Anterior cingulate cortex (tissue), 58 donors: ENCODE results near the gene DCP1A.
A peak's percentile ranks its signal among the peaks of the same experiment; 100 is the strongest.

Source experiments
- DNase-seq, 58 donors: peaks; one replicate each; lab custom pipeline; 2025; lab: John Stamatoyannopoulos, UW

Gene DCP1A

DNA sequence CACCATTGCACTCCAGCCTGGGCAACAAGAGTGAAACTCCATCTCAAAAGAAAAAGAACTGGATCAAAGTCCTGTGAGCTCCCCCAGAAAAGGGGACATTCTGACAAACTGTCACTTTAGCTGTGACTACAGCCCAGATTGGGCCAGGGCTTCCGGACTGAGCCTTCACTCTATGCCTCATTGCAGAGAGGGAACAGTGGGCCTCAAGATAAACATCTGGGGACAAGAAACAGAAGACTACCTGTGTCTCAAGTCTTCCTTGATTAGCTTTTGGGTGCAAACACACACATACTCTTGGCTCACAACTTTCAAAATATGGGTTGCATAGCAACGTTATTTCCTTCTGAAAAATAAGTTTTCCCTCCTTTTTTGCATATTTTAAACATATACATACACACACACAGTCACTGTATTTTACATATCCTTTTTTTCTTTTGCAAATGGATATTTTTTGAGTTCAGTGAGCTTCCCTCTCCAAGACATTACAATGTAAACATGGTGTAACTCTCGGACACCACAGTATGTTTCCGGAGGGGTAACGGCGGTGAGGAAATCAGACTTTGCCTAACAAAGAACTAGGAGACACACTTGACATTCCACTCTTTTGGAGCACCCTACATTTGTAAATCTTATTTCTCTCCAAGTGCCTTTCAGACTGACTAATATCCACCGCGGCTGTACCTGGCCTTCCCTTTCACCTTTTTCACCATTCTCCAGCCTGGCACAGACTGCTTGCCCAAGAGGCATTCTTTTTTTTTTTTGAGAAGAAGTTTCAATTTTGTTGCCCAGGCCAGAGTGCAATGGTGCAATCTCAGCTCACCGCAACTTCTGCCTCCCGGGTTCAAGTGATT, 95.0 kb downstream of the DCP1A start:
- no peak for DNase-seq

DNA sequence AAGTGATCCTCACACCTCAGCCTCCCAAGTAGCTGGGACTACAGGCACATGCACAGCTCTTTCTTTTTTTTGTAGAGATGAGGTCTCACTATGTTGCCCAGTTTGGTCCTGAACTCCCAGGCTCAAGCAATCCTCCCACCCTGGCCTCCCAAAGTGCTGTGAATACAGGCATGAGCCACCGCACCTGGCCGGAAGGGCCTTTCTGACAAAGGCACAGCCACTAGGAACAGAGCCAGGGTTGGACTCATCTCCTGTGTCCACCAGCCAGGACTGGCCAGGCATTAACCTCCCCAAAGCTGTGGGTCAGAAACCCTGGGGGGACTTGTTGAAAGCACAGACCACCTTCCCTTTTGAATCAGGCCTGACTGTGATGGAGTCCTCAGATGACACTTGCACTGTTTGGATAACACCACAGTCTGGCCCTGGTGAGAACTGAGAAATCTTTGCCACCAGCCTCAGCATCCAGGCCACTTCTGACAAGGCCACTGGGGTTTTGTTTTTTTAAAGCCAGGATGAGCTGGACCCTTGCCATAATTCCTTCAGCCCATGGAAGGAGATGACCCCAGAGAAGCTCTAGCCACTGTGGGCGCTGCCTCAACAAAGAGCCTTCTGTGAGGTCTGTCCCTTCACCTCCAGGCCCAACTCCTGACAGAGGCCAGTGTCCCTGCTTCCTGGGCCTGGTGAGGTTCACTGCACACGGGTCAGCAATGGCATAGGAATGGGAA, 96.3 kb downstream of the DCP1A start:
- DNase-seq = peak in 2 of 58 donors; percentile 13 to 40

DNA sequence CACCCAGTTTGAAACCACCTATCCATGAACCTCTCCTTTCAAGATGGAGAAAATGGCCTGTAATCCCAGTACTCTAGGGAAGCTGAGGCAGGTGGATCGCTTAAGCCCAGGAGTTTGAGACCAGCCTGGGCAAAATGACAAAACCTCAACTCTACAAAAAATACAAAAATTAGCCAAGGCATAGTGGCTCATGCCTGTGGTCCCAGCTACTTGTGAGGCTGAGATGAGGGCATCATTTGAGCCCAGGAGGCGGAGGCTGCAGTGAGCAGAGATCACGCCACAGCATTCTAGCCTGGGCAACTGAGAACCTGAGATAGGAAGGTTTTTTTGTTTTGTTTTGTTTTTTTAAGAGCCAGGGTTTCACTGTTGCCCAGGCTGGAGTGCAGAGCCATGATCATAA, 96.9 kb downstream of the DCP1A start:
- no peak for DNase-seq

DNA sequence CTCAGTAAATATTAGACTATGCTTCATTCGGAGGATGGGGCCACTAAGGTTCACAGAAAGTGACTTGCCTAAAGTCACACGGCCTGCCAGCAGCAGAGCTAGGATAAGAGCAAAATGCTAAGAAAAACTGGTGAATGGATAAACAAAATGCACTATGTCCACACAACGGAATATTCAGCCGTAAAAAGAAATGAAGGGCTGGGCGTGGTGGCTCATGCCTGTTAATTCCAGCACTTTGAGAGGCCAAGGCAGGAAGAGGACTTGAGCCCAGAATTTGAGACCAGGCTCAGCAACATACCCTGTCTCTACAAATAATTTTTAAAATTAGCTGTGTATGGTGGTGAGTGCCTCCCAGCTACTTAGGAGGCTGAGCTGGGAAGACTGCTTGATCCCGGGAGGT, 99.2 kb downstream of the DCP1A start:
- DNase-seq = no peak

DNA sequence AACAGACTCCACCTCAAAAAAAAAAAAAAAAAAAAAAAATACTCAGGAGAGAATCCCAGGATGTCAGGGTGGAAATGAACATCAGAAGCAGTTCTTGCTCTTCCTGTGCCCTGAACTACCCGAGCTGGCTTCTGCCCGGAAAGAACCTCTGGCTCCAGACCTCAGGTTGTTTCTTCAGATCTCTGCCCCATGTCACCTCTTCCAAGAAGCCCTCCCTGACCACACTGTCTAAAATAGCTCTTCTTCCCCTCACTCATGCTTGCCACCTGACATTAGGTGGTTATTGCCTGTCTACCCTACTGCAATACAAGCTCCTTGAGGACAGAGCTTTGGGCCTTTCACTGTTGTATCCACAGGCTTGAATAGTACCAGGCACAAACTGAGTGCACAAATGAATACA, 99.7 kb downstream of the DCP1A start:
- DNase-seq = no peak

DNA sequence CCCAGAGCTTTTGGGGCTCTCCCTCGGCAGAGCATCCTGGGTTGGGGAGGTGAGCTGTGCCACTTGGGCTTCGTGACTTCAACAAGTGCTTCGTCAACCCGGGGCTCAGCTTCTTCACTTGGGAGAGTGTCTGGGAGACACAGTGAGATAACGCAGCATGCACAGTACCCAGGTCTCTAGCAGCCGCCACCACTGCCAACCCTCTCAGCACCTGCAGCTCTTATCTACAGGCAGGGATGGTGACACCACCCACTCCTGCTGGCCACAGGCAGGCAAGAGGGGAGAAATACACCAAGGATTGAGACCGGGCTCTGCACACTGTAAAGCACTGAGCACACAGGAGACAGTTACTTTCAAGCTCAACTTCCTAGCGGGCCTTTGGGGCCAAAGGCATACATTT, 103.1 kb downstream of the DCP1A start:
- DNase-seq = no peak

DNA sequence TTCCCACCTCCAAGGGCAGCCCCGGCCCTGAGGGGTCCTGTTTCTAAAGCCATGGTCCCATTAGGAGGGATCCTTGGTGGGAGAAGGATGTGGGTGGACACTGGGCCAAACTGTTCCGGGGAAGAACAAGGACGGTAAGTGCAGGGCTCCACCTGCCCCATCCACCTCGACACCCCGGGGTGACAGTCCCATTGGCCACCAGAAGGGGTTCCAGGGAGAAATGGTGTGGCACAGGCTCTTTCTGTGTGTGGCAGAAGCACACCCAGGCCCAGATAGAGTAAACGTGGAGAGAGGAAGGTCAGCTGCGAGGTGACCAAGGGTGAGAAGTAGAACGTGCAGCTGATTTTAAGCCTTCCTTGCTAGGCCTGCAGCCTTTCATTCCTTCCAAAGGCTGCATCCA, 103.6 kb downstream of the DCP1A start:
- DNase-seq = no peak

DNA sequence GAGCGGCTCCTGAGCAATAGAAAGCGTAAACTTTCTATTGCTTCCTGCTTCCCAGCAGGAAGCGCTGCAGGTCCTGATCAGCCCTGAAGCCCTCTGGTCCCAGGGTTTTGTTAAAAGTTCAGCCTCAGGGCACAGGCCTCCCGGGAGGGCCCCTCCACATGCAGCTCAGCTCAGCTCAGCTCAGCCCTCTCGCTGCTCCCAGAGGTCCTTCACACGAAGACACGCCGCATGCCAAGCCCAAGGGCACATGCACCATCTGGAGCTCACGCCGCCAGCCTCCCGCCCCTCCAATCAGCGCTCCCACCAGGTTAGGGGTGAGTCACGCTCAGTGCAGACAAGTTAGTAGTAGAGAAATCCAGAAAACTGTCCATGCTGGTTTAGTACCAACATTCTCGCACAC, 104.2 kb downstream of the DCP1A start:
- no peak for DNase-seq

DNA sequence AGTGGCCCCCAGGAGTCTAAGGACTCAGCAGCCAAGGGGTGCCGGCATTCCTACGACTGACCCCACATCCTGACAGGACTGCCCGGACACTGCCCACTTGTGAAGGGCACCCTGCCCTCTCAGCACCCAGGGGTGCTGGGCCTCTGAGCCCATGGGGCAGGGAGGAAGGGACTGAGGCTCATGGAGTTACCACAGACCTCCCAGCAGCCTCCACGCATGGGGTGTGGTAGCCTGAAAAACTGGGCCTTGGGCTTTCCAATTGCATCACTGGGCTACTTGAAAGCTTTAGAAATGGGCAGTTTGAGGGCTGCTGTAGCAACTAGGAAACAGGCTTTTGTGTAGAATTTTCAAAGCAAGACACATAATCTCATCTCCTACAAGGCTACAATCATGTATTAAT, 104.7 kb downstream of the DCP1A start:
- no peak for DNase-seq

DNA sequence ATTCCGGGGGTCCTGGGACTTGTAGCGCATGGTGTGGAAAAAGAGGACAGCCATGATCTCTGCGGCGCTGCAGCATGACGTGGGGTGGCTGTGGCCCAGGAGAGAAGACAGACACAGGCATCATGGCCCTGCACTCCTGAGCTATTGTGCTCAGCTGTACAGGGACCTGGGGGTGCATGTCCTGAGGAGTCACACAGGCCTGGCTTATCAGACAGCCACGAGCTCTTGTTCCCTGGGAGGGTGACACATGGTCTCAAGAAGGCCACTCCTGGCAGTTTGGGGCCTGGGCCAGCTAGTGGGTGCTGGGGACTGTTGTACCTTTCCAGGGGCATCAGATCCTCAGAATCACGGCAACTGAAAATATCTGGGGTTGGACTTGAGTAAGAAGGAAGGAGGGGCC, 105.2 kb downstream of the DCP1A start:
- DNase-seq = no peak

DNA sequence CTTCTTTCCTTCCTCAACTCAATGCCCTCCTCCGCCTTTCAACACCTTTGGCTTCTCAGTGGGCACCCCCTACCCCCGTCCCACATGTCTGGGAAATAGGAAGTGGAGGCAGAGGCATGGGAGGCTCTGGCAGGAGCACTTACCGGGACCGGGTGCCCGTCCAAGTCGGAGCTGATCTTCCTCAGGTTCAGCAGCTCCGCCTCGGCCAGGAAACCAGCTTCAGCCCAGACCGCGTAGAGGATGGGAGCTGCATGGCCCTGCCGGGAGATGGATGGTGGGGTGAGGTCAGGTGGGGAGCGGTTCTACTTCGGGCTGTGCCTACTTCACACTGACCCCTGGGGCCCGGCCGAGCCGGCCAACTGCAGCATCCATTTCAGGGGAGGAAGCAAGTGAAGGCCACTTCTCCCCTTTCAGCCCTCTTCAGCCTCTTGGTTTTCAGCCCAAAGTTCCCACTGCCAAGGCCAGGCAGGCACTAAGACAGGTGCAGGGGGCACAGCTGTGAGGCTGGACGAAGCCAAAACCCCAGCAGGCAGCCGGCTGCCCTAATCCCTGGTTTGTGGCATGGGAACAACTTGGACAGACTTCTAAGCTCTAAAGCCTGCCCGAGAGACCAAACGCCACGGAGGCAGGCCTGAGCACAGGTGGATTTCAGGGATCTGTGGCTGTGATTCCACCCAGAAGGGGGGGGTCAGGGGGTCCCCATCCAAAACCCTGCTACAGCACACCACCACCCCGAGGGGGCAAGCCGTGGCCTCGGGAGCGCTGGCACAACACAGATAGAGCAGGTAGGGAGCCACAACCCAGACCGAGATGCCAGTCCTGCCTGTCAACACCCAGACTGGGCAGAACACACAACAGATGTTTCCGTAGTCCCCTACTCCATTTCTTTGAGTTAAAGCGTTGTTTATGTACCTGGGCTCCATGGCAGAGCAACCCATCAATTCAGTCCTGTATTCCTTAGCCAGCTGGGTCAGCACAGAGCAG, 106.1 kb downstream of the DCP1A start:
- DNase-seq = no peak

DNA sequence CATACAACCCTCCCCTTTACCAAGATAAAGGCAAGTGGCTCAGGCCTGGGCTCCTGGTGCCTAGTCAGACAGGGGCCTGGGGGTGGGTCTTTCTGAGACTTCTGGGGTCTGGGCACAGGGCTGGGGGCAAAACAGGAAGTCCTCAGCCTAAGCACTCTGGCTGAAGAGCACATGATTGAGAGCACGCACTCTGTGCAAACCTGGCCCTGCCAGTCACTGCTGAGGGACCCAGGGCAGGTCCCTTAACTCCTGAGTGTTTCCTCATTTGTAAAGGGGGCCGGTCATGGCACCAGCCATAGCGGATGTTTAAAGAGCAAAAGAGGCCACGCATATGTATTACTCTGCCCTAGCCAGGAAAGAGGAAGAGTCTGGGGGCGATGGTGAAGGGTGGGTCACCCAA, 107.5 kb downstream of the DCP1A start:
- no peak for DNase-seq

DNA sequence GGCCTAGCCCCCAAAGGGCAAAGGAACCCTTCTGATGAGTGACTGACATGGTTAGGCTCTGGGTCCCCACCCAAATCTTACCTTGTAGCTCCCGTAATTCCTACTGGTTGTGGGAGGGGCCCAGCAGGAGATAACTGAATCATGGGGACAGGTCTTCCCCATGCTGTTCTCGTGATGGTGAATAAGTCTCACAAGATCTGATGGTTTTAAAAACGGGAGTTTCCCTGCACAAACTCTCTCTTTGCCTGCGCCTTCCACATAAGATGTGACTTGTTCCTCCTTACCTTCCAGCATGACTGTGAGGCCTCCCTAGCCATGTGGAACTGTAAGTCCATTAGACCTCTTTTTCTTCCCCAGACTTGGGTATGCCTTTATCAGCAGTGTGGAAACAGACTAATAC, 108.5 kb downstream of the DCP1A start:
- DNase-seq = no peak

DNA sequence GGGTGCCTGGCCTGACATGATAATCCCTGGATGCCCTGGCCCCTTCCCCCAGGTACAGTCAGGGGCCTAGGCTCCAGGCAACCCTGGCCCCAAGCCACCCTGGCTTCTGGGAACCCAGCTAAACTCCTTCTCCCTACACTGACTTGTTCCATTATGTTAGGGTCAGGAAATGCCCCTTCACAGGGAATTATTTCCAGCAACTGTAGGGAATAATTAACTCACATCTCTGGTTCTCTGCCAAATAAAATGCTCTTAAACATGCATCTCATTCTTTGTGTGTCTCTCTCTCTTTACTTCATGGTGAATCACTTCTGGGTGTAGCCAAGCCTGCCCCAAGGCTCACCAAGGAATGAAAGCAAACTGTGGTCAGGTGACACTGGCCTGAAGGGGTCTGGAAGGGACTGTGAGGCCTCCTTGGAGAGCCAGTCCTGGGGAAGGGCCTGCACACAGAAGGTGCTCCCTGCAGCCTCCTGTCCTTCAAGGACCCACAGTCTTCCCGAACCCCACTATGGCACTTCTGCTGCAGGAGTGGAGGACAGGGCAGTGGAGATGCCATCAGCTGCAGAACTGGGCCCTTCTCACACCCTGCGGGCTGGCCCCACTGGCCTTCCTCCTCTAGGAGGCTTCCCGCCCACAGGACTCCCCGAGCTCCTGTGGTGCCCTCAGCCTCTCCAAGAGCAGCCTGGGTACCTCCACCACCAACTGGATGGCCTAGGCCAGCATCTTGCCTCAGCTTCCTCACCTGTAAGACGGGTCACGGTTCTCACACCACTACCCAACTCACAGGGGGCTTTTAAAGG, 109.1 kb downstream of the DCP1A start:
- peak in 2 of 58 donors; percentile 20 to 34 for DNase-seq

DNA sequence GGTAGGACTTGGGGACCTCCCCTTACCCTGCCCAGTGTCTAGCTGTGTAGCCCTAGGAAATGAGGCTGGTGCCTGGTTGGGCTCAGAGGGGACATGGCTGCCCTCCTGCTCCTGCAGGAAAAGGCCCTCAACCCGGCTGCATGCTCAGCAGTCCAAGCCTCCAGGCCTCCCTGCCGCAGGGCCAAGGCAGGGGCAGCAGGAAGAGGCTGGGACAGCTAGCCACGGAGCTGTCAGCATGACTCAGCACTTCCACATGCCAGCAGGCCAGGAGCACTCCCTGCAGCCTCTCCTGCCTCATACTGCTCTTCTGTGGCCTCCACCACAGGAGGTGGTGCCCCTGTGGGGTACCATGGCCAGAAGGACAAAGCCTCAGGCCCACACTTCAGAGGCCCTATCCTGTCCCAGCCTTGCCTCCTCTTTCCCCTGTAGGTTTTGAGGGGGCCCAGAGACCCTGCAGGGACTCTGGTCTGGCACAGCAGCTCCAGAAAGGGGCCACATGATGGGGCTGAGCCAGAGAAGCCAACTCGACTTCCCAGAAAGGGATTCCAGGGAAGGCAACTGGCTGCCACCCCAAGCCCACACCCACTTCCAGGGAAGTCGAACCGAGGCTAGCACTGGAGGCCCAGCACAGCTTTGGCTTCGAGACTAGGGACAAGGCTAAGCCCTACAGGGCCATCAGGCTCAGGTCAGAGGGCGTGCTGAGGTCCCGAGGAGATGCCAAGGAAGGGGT, 111.1 kb downstream of the DCP1A start:
- peak in 33 of 58 donors; percentile 10 to 81 (median 40) for DNase-seq

DNA sequence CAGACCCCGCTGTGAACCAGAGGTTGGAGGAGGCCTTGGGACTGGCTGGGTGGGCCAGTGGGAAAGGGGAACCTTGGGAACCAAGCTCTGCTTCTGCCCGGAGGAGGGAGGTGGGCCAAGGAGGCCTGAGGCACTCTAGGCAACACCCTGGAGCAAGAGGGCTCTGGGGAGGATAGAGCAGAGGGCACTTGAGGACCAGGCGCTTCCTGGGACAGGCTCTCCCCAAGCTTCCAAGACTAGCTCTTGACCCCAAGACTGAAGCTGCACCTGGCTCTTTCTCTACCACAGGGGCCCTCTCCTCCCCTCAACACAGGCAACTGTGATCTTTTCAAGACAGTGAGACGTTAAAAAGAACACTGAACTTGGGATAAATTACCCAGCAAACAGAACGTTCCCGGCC, 111.8 kb downstream of the DCP1A start:
- DNase-seq = no peak

DNA sequence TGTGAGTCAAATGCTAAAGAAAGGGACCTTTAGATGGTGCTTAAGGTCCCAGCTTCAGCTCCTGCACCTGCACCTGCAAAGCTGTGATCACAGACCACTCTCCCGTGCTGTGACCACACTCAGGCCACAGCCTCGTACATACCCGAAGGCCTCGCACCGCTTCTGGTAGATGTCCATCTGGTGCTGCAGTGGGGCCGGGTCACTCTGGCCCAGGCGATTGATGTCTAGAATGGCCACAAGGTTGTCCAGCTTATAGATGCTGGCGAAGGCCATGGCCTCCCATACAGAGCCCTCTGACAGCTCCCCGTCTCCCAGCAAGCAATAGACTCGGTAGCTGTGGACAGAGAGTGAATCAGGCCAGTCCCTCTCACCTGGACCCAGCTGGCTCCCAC, 112.5 kb downstream of the DCP1A start:
- DNase-seq = no peak

DNA sequence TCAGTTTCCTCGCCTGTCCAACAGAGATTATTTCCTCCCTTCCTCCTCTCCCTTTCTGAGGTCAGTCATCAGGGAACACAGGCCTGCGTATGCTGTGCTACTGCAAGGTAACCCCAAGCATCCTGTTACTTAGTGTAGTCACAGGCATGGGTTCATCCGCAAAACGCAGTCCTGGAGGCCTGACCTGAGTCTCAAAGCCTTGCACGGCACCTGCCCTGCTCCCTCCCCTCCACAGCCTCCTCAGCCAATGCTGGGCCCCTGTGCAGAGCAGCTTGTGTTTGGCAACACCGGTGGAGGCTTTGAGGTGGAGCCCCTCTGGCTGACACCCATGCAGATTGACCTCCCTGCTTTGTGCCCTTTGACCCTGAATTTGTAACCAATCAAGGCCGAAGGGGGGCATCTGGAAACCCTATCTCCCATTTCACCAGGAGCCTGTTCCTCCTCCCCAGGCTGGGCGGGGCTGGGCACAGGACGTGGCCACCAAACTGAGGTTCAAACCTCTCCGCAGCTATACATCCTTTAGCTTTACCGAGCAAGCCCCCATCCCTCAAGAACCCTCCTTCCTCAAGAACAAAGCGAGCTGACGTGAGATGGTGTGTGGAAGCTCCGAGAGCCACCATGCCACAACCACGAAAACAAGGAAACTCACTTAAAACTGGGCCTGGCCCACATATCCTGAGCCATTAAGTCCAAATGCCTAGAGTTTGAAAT, 113.1 kb downstream of the DCP1A start:
- DNase-seq = no peak
